OCI-LY1 (cell line): ENCODE data around the gene GGNBP2.
A peak's percentile ranks its signal among the peaks of the same experiment; 100 is the strongest.
"Not testable (repeated sequence)": the region's sequence is repeated elsewhere in the genome, so short reads cannot be mapped to it uniquely, and the experiment has no call there.

Experiments used
- H2AFZ ChIP-seq: fragments of 200-600 bp; sonication (generic), shearing (Covaris generic); 2 replicates; pipeline ENCODE4 v1.6.0; 2014; ENCODE audit warnings: antibody characterized with exemption, mild to moderate bottlenecking, low read length
- H3F3A ChIP-seq: fragments of 200-600 bp; sonication (generic), shearing (Covaris generic); 2 replicates; pipeline ENCODE4 v1.6.0; 2014; ENCODE audit warnings: mild to moderate bottlenecking, antibody characterized with exemption, low read length, moderate library complexity; ENCODE audit not compliant: insufficient read depth
- H3K27ac ChIP-seq: fragments of 200-600 bp; sonication (generic); 2 replicates; pipeline ENCODE4 v1.5.1; 2014; ENCODE audit warnings: low read length, mixed run types, mild to moderate bottlenecking, low read depth; ENCODE audit not compliant: poor library complexity, severe bottlenecking
- H3K27me3 ChIP-seq: fragments of 200-600 bp; sonication (generic); 2 replicates; pipeline ENCODE4 v1.6.0; 2014; ENCODE audit warnings: antibody characterized with exemption, mild to moderate bottlenecking, low read length, moderate library complexity; ENCODE audit not compliant: insufficient read depth
- H3K36me3 ChIP-seq: fragments of 200-600 bp; sonication (generic); 2 replicates; pipeline ENCODE4 v1.6.1; 2014; ENCODE audit warnings: mild to moderate bottlenecking, antibody characterized with exemption, low read length, moderate library complexity, mixed read lengths; ENCODE audit not compliant: insufficient read depth
- H3K4me1 ChIP-seq: fragments of 200-600 bp; sonication (generic); 2 replicates; pipeline ENCODE4 v1.5.1; 2014; ENCODE audit warnings: mild to moderate bottlenecking, low read length, moderate library complexity; ENCODE audit not compliant: insufficient read depth, severe bottlenecking
- H3K4me2 ChIP-seq: fragments of 200-600 bp; sonication (generic), shearing (Covaris generic); 2 replicates; pipeline ENCODE4 v1.6.1; 2014; ENCODE audit warnings: low read length
- H3K4me3 ChIP-seq: fragments of 200-600 bp; sonication (generic); 2 replicates; pipeline ENCODE4 v1.5.1; 2014; ENCODE audit warnings: low read length, low read depth, mild to moderate bottlenecking, mixed read lengths; ENCODE audit not compliant: poor library complexity, severe bottlenecking
- H3K79me2 ChIP-seq: fragments of 200-600 bp; shearing (Covaris generic); 2 replicates; pipeline ENCODE4 v1.6.1; 2016; ENCODE audit warnings: mixed run types, low read length, mixed read lengths; ENCODE audit not compliant: insufficient read depth
- H3K9ac ChIP-seq: fragments of 200-600 bp; sonication (generic), shearing (Covaris generic); 2 replicates; pipeline ENCODE4 v1.6.1; 2014; ENCODE audit warnings: mild to moderate bottlenecking, low read length, mixed read lengths
- H3K9me2 ChIP-seq: fragments of 200-600 bp; sonication (generic), shearing (Covaris generic); 2 replicates; pipeline ENCODE4 v1.6.1; 2014; ENCODE audit warnings: low read depth, mild to moderate bottlenecking, low read length, mixed read lengths
- H3K9me3 ChIP-seq: fragments of 200-600 bp; shearing (Covaris generic); 2 replicates; pipeline ENCODE4 v1.6.1; 2014; ENCODE audit warnings: low read length, mixed read lengths
- H4K20me1 ChIP-seq: fragments of 200-600 bp; sonication (generic), shearing (Covaris generic); 2 replicates; pipeline ENCODE4 v1.6.0; 2016; ENCODE audit warnings: mild to moderate bottlenecking, low read length; ENCODE audit not compliant: insufficient read depth
- CTCF ChIP-seq: fragments of 200-600 bp; sonication (generic), shearing (Covaris generic); IDR thresholded peaks from 2 replicates; pipeline ENCODE4 v1.5.1; 2017; ENCODE audit warnings: mild to moderate bottlenecking, antibody characterized with exemption, low read length, moderate library complexity, mixed read lengths
- EZH2 ChIP-seq: fragments of 200-600 bp; sonication (generic), shearing (Covaris generic); IDR thresholded peaks from 2 replicates; pipeline ENCODE4 v1.8.0; 2017; ENCODE audit warnings: borderline replicate concordance, mixed run types, mild to moderate bottlenecking, antibody characterized with exemption, low read length, moderate library complexity, mixed read lengths

Gene GGNBP2

GRCh38 chr17:36602030-36602748 is 57.5 kb downstream of the GGNBP2 start:
- no peaks in the 10 kb centered on the region for H3K27me3 ChIP-seq
- no peaks in the 10 kb centered on the region for H3K9me3 ChIP-seq
- H3K4me1 ChIP-seq: peaks cover 33% of the 10 kb centered on the region
- H3F3A ChIP-seq: no peaks in the 10 kb centered on the region
- H2AFZ ChIP-seq: no peak overlapping the region
- H4K20me1 ChIP-seq: no peaks in the 10 kb centered on the region
- no peaks in the 10 kb centered on the region for H3K9me2 ChIP-seq
- no peak overlapping the region for H3K27ac ChIP-seq
- peak overlapping the region; percentile 83 for H3K9ac ChIP-seq
- peak overlapping the region; percentile 88 for H3K4me3 ChIP-seq
- H3K4me2 ChIP-seq: peak overlapping the region; percentile 86
- TF ChIP-seq EZH2: no peak
- no peak for TF ChIP-seq CTCF
- H3K79me2 ChIP-seq: no peaks in the 10 kb centered on the region
- no peaks in the 10 kb centered on the region; the same call in 1 of the 2 replicates for H3K36me3 ChIP-seq

GRCh38 chr17:36602924-36603384 is 58.2 kb downstream of the GGNBP2 start:
- Histone ChIP-seq H3K79me2 (no peaks in the 10 kb centered on the region), H3K9ac (peak overlapping the region; percentile 83), H3K4me3 (peak overlapping the region; percentile 88), H4K20me1 (no peaks in the 10 kb centered on the region), H3K36me3 (no peaks in the 10 kb centered on the region; the same call in 1 of the 2 replicates), H2AFZ (no peak overlapping the region), H3F3A (no peaks in the 10 kb centered on the region), H3K4me1 (peaks cover 34% of the 10 kb centered on the region), H3K27me3 (no peaks in the 10 kb centered on the region), H3K9me3 (no peaks in the 10 kb centered on the region), H3K27ac (no peak overlapping the region), H3K9me2 (no peaks in the 10 kb centered on the region), H3K4me2 (peak overlapping the region; percentile 86)
- TF ChIP-seq EZH2 (no peak), CTCF (peak; percentile 68)

DNA sequence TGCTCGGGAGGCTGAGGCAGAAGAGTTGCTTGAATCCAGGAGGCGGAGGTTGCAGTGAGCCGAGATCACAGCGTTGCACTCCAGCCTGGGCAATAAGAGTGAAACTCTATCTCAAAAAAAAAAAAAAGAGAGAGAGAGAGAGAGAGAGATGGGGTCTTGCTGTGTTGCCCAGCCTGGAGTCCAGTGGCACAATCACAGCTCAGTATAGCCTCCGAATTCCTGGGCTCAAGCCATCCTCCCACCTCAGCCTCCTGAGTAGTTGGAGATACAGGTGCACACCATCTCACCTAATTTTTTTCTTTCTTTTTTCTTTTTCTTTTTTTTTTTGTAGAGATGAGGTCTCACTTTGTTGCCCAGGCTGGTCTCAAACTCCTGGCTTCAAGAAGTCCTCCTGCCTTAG is 60.3 kb downstream of the GGNBP2 start:
- H3K27me3 ChIP-seq, H3K36me3 ChIP-seq, H3K9me3 ChIP-seq, H3K4me3 ChIP-seq, H2AFZ ChIP-seq, H3K9ac ChIP-seq, H4K20me1 ChIP-seq, H3K79me2 ChIP-seq, H3K9me2 ChIP-seq, H3K4me2 ChIP-seq, H3K27ac ChIP-seq, H3F3A ChIP-seq: not testable (repeated sequence)
- H3K4me1 ChIP-seq: peaks cover 48% of the 10 kb centered on the region

DNA sequence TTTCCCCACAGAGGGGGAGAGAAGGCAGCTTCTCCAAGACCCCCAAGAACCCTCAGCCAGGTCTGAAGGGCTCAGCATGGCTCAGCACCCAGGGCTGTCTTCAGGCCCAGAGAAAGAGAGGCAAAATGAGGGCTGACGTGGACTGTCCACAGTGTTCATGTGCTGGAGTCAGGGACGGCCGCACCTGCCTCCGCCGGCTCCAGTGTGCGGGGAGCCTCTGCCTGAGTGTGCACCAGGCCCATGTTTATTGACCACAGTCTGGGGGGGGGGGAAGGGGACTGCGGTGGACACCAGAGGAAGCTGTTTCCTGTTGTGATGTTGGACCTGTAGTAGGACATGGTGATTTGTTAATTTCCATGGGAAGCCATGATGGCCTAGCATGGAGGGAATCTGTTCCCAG is 63.6 kb downstream of the GGNBP2 start:
- Histone ChIP-seq H3K36me3 (peaks cover 5% of the 10 kb centered on the region), H3K9me3 (no peaks in the 10 kb centered on the region), H3K27me3 (no peaks in the 10 kb centered on the region), H3K4me3 (peak overlapping the region; percentile 38), H4K20me1 (no peaks in the 10 kb centered on the region), H2AFZ (no peak overlapping the region), H3K27ac (no peak overlapping the region), H3F3A (no peaks in the 10 kb centered on the region), H3K4me2 (peak overlapping the region; percentile 58; the same call in 1 of the 2 replicates), H3K9ac (no peak overlapping the region; the same call in 1 of the 2 replicates), H3K4me1 (peaks cover 31% of the 10 kb centered on the region), H3K79me2 (no peaks in the 10 kb centered on the region), H3K9me2 (no peaks in the 10 kb centered on the region)
- TF ChIP-seq CTCF: no peak
- no peak for TF ChIP-seq EZH2
